ENCODE measurements around the gene DOCK1.

The DOCK1 gene

DNA sequence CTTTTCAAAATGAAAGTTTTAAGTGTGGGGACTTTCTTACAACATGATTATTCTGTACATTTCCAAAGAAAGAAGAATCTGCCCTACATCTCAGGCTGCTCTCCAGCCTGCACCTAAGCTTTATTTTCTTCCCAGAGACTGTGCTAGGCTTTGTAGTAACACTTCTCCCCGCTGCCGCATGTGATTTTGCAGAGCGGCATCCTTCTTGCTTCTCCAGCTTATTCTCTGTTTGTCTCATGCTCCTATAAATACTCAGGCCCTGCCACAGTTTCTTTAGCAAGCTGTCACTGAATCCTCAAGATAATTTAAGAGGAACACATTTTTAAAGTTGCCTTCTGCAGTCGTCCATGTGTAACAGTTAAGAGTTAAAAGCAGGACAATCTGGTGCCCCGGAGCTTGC is 237.6 kb downstream of the DOCK1 start:
- DNase-seq (ENCODE audit: low read depth), result no peak

DNA sequence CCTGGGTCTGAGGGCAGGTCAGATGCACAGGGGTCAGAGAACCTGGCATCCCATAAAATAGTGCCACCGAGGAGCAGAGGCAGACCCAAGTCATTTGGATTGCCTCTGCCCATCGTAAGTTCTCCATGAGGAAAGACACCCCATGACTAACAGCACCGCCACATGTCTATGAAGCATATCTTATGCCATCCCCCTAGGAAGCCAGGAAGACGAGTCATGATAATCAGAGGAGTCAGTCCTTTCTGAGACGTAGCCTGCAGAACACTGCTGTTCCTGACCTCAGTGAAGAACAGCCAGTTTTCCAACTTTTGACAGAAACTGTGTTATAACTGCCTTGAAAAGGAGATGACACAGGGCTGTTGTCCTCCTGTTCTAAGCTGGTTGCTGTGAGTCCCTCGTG is 239.9 kb downstream of the DOCK1 start:
- no peak for DNase-seq (ENCODE audit: low read depth)

DNA sequence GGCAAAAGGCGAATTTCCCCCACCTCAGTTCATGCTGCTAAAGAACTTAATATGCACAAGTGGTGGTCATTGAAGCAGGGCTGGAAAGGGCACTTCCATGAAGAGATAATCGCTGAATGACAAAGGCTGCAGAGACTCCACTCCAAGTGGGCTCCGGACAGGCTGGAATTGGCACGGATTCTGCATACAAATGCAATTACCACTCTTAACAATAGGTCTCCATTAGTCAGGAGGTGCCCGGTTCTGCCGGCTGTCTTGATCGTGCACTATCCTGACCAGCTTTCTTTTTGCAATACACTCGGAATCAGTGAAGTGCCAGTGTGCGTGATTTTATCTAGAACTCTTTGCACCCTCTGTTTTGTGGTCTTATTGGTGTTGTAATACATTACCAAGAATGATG is 241.4 kb downstream of the DOCK1 start:
- DNase-seq (ENCODE audit: low read depth), result no peak

DNA sequence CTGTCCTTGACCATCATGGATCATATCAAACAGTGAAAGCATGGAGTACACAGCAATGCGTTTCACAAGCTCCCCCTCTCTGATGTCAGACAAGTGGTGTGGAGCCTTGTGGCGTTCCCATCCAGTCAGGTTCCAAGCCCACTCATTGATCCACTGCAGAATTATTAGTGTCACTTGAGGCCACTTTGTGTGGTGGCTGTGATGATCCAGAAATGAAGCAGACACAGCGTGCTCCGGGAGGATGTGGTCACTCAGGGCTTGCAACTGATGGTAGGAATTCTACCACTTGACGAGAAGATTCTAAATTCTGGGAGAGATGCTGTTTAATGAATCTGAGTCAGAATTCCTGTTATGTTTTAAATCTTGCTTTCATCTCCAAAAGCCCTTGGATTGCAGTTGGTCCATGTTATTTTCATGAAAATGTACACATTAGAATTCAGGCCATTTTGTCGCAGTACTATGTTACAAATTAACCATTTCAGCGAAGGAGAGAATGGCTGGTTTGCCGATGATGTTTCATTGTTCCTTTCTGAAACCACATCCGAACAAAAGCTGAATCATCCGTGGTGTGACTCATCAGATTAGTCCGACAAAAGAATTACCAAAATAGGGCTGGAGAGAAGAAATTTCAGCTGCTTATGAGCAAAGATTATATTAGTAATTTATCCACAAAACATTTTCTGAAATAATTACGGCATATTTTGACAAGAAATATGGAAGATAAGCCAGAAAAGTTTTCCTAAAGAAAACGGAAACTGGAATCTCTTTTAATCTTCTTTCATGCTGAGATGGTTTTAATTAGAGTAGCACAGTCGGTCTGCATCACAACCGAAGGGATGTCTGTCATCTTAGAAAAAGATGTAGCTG is 243.1 kb downstream of the DOCK1 start:
- peak; percentile 55 for DNase-seq (ENCODE audit: low read depth)

DNA sequence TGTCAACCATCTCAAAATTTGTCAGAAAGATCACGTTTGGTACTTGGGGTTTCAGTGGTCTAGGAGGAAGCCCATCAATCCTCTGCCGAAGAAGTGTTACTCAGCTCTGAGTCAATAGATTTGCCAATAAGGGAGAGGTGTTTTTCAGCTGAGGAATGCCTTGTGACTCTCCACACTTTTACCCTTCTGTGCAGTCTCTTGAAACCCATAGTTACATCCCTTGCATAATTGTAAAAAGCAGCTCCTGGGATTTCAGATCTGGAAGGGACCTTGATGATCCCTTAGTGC is 243.6 kb downstream of the DOCK1 start:
- no peak for DNase-seq (ENCODE audit: low read depth)

DNA sequence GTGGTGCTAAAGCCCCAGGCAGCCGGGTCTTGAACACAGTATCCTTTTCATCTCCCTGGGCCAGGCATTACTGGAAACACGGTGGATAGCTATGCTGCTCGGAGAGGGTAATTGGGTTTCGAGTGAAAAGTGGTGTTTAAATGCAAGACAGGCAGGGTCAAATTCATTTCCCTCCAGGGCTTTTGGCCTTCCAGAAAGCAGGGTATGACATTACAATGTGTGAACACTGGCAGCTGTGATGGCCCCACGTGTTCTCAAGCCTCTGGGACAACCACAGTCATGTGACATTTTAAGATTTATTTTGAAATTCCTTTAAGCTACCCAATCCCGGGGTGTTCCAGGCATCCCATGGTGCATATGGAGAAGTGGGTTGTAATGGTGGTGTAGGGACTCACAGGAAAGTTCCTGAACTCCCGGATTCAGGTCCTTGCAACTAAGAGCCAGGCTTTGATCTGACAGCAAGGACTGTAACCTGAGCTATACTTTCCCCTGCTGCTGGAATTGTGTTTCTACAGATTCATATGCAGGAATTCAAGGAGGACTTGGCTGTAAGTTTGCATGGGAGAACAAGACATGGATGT is 244.4 kb downstream of the DOCK1 start:
- DNase-seq (ENCODE audit: low read depth), result no peak

DNA sequence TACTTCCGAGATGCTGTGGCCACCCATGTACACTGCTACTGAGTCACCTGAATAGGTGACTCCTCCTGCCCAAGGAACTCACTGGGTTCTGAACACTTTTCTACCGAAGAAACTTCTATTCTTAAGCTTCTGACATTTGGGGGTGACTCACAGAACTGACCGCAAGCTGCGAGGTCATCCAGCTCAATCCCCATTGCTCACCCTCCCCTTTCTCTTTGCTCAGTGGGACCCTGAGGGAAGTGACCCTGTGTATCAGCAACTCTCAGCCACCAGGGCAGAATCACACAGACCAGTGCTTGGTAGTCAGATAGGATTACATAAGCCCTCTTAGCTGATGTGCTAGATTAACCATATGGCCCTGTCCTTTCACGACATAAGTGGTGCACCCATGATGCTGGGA is 244.9 kb downstream of the DOCK1 start:
- DNase-seq (ENCODE audit: low read depth), result no peak

DNA sequence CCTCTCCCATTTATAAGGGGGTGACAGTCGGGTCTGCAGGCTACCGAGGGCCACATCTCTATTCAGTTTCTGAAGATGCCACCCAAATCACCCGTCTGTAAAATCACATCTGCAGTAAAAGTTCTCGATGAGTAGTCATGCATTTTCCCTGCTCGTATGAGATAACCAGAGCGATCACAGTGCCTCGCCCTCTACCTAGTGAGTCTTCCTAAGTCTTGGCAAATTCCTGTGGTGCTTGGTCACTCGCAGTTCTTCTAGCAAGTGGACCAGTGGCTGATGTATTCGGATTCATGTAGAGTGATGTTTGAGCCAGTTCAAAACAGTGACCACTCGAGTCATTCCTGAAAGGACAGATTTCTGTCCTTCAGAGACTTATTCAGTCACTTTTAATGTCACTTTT is 246.3 kb downstream of the DOCK1 start:
- DNase-seq (ENCODE audit: low read depth), result no peak

DNA sequence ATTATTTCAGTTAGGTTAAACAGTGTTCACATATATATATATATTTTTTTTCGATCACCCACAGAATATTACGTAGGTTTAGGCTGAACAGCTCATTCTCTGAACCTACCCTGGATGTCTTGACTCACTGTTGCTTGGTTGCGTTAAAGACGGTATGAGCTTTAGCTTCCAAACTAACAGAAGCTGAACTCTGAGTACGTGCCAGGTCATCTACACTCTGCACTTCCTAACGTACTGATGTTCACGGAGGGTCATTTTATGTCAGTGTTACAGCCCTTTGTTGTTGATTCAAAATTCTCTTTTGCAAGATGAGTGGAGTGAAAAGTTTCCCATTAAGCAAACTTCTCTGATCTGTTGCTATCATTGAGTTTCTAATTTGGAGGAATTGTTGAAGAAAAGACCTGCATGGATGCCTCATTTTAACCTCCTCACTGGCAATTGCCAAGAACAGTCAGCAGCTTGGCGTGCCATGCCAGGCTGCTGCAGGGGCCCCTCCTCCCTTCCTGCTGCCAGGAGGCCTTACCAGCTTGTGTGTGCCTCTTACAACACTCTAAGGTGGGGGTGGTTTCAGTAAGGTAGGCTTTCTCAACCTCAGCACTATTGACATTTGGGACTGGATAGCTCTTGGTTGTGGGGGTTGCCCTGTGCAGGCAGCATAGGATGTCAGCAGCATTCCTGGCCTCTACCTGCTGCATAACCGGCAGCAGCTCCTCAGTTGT is 246.9 kb downstream of the DOCK1 start:
- DNase-seq (ENCODE audit: low read depth), result no peak

DNA sequence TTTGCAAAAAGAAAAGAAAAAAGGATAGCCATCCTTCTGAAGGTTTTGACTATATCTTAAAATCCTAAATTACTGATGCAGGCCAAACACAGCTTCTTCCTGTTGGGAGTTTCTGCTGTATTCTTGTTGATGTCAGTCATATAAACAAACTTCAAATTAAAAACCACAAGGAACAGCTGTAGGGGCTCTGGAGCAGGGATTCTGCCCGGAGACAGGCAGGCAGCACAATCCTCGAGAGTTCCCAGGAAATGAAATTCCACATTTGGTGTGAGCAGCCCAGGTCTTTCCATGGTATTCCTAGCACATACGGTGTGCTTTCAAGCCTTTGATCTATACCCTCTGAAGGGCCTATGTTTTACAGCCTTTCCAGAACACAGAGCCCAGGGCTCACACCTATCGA is 248.0 kb downstream of the DOCK1 start:
- no peak for DNase-seq (ENCODE audit: low read depth)

DNA sequence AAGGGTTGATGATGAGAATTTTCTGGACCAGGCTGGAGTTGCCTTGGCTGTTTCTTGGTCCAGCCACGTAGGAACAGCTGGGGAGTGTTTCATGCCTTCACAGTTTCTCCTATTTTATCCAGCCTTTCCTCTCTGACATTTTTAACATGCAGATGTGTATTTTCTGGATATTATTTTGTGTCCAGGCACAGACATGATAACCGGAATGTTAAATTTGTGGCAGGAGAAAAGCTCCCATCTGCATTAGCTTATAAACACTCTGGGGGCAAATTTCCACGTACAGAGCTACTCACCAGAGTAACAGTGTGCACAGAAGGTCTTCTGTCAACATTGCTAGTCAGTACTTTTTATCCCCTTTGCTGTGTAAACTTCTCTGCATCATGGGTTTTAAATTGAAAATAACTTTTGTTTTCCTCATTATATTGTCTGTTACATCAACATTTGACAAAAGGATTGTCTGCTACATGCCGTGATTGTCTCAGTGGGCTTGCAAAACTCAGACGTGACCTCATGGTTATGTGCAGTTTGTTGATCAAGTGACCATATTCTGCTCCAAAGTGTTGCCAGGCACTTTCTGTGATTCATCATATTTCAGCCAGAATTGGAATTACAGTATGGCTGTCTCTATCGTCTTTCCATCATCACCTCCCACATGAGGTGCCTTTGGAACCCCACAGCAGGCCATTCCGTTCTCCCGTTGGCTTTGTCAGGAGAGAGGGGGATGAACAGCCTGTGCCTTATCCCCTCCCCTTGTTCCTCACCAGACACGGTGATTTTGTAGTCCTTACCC is 249.8 kb downstream of the DOCK1 start:
- DNase-seq (ENCODE audit: low read depth), result no peak

DNA sequence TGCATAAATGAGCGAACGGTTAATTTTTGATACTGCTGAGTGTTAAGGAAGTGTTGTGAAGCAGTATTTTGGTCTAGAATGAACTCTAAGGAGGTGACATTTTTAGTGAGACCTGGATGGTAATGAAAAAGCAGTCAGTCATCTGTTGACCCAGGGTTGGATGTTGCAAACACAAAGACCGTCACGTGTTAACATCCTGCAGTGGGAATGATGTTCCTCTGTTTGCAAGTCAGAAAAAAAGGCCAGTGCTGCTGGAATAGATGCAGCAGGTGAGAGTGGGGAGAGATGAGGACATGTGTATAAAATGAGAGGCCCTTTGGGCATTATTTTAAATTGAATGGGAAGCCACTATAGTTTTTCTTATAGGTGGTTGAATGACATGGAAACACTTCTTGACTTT is 251.9 kb downstream of the DOCK1 start:
- no peak for DNase-seq (ENCODE audit: low read depth)

DNA sequence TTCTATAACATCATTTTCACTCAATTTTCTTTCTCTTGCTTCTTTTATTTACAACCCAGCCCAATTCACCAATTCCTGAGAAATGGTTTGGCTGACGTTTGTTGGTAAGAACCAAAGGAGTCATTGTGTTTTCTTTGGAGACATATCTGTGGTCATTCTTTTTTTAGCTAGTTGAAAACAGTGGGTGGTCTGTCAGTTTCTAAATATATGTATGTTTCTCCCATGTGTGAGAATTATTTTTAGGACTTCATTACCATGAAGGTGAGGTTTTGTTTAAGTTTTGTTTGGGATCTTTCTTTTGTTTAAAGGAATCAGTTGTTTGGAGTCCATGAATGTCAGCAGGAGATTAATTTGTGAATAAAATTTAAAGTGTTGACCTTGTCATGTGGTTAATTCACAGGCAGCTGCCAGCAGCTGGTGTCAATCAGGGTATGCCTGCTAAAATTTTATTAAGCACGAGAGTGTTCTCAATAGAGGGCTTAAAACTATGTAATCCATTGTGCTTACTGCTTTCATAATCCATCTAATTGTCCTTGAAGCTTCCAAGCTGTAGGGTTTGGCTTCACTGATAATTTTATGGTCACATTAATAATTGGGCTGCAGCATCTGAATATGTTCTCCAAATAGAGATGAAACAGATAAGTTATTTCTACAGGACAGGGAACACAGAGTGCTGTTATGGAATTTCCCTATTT is 252.4 kb downstream of the DOCK1 start:
- DNase-seq (ENCODE audit: low read depth), result no peak

DNA sequence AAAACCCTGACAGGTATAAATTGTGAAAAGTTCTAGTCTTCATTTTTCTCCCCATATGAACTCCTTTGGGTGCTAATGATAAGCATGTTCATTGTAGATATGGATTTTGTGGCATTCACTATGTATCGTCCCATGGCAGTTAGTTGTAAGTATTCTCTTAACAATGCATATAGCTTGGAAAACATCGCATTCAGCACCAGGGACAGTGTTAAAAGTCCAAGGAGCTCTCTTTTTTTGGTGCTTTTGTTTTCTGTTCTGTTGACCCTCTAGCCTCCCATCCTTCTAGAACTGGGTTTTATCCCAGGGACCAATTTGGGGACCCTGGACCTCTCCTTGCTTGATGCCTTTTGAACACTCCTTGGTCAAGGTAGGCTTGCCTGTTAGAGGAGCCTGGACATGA is 253.4 kb downstream of the DOCK1 start:
- no peak for DNase-seq (ENCODE audit: low read depth)

DNA sequence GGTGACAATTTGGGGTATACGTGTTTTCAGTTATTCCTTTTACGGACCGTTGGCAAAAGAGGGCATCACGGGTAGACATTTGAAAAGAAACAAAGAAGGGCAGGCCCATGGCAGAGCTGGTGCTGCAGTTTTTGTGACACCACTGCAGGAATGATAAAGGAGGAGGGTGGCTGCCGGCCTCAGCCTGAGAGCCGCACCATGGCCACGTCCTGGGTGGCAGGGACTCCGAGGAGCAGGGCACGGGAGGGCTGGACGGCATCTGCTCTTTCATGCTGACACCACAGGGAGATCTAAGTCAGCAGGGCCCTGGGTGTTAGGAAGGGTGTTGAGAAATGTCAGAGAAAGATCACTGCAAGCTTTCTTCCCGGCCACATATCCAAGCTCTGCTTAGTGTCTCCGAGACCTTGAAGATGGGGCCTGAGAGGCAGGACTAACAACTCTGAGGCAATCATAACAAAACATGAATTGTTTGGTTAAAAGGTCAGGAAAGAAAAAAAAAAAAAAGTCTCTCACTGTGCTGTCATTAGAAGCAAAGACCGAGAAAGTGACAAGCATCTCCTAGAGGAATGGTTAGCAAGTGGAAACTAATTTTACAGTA is 254.5 kb downstream of the DOCK1 start:
- no peak for DNase-seq (ENCODE audit: low read depth)

DNA sequence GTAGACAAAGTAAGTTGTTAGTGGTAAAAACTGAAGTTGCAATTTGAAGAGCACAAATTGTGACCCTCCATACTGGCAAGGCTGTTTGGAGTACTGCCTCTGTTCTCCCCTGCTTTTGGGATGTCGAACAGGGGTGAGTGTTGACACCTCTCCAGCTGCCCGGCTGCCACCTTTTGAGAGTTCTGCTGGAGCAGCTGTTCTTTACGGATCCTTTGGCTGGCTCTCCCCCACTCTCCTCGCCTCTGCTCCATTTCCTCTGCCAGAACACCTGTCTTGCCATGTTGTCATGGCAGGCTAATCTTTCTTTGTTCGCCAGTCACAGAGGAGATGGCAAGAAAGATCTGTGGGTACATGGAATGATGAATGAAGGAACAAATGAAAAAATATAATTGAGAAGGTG is 256.3 kb downstream of the DOCK1 start:
- DNase-seq (ENCODE audit: low read depth), result no peak

DNA sequence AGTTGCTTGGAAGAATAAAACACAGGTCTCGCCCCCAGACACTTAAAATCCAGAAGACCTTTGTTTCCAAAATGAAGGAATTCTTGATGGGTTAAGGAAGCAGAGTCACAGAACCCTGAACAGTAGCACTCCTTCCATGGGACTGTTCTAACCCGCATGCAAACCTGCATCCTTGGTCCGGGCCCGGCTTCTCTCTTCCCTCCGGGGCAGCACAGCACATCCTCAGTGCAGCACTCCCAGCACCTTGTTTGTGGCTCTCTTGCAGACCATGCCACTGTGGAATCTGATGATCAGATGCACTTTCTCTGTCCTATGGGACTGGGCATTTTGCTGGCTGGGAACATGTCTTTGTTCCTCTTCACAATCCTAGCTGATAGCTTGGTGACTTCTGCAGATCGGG is 257.6 kb downstream of the DOCK1 start:
- no peak for DNase-seq (ENCODE audit: low read depth)

DNA sequence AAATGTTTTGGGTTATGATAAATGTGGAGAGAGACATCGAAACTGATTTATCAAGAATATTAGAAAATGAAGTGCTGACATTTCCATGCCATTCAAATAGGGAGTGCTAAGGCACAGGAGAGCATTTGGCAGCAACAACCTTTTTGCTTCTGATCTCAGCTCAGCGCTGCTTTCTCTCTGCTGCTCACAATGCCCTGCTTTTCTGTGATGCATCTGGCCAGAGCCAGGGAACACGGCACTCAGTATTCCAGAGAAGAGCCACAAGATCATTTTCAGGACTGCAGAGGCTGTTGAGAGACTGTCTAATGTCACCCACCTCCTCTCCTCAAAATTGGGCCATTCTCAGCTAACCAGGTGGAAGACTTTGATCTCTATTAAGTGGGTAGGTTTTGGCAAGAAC is 263.0 kb downstream of the DOCK1 start:
- DNase-seq (ENCODE audit: low read depth), result no peak

DNA sequence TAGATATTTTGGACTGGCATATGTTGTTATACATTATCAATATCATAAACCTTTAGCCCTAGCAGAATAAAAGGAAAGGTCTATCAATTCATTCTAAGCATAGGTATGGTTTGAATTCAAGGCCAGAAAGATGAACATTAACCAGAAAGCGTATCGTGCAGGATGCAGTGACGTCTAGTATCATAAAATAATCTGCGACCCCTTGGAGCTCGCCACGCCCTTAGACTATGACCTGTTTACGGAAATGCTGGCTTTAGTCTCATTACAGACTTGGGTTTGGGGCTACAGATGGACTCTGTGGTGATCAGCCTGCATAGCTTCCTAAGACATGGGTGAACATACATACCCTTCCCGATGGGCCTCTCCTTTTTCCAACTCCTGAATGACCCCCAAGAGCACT is 269.6 kb downstream of the DOCK1 start:
- no peak for DNase-seq (ENCODE audit: low read depth)

DNA sequence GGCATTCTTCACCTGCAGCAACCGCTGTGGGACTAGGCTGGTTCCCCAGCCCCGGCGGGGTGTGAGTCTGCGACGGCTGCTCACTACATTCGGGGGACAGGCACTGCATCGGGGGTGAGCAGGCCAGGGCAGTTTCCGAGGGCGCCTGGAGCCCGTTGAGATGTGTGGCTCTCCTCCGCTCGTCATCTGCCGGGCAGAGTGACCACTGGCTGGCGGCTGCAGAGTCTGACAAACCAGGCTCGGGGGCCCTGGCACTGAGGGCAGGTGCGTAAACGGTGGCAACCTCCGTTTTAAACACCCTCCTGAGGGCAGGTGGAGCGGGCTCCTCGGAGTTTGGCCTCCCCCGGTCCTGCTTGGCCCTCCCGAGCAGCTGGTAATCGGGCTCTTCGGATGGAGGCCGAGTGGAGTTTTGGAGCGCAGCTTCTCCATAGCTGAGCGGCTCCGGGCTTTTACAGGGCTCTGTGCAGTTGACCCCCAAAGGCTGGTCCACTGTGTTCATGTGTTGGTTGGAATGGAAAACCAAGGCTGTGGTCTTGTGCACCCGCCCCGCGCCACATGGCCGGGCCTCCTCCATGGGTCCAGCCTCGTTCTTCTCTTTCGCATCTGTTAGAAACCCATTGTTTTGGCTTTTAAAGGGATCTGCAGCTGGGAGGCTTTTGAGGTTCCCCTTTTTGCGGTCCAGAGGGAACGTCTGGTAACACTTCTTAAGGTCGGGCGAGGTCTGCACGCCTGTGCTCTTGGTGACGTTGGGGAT is 270.3 kb downstream of the DOCK1 start:
- no peak for DNase-seq (ENCODE audit: low read depth)

DNA sequence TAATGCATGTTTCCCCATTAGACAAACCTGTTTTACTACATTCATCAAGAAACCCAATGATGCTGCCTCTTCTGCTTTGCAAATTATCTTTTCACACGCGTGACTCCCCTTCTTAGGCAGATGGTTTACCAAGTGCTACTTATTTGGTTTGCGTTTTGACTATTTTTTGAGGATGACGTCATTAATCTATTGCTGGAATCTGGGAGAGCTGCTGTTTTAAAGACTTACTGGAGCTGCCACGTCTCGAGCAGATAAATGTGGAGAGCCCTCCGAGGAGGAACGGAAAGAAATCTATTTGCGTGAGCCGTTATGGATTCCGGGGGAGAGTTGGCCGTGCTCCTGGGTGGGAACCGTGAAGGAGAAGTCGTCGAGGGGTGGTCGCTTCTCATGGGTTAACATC is 271.4 kb downstream of the DOCK1 start:
- DNase-seq (ENCODE audit: low read depth), result no peak
